Muscle of back (tissue), 11 donors: ENCODE data around the gene SYNDIG1. TPM values are rescaled to one million over a fixed set of nuclear protein-coding genes. Genes with fewer than 3 reads are reported as not detected.

Experiments
- DNase-seq, 3 donors: peaks; one replicate each; pipeline versions ENCODE4 v3.0.0 to v3.0.0-alpha.2; 2013
- polyA plus RNA-seq, 10 donors: library from polyadenylated mRNA; unstranded; fragments of 120-200 nt; gene quantifications; one replicate each; pipeline ENCODE4 v1.2.1, GENCODE V29; 2013; ENCODE audit not compliant: insufficient read length in 10 of 10

Gene SYNDIG1
- polyA plus RNA-seq, 10 donors = 2.9 to 5.6 (median 3.6) TPM

GRCh38 chr20:24469894-24470745 is 691 bp downstream of the SYNDIG1 start:
- peak in 1 of 3 donors; percentile 60 for DNase-seq

- peak in 1 of 3 donors; percentile 42 for DNase-seq
Observed at GRCh38 chr20:24470746-24471582, 1.5 kb downstream of the SYNDIG1 start.

GRCh38 chr20:24472426-24472825 is 3.0 kb downstream of the SYNDIG1 start:
- no peak for DNase-seq

- DNase-seq = no peak
Observed at GRCh38 chr20:24473435-24474223, 4.2 kb downstream of the SYNDIG1 start.

GRCh38 chr20:24477831-24478547 is 8.6 kb downstream of the SYNDIG1 start:
- DNase-seq = no peak

GRCh38 chr20:24478584-24478983 is 9.2 kb downstream of the SYNDIG1 start:
- DNase-seq = no peak

- no peak for DNase-seq
Observed at GRCh38 chr20:24479106-24479505, 9.7 kb downstream of the SYNDIG1 start.

- no peak for DNase-seq
Observed at GRCh38 chr20:24479595-24479994, 10.2 kb downstream of the SYNDIG1 start.

GRCh38 chr20:24480509-24480908 is 11.1 kb downstream of the SYNDIG1 start:
- DNase-seq = no peak

GRCh38 chr20:24481173-24481572 is 11.7 kb downstream of the SYNDIG1 start:
- no peak for DNase-seq

GRCh38 chr20:24483435-24484080 is 14.1 kb downstream of the SYNDIG1 start:
- no peak for DNase-seq

GRCh38 chr20:24484081-24484450 is 14.6 kb downstream of the SYNDIG1 start:
- DNase-seq = no peak

GRCh38 chr20:24485981-24486380 is 16.6 kb downstream of the SYNDIG1 start:
- no peak for DNase-seq

- DNase-seq = no peak
Observed at GRCh38 chr20:24487240-24487639, 17.8 kb downstream of the SYNDIG1 start.

GRCh38 chr20:24487648-24488047 is 18.2 kb downstream of the SYNDIG1 start:
- DNase-seq = no peak

- DNase-seq = no peak
Observed at GRCh38 chr20:24488064-24488799, 18.8 kb downstream of the SYNDIG1 start.

- DNase-seq = no peak
Observed at GRCh38 chr20:24488800-24489175, 19.4 kb downstream of the SYNDIG1 start.

GRCh38 chr20:24489193-24489592 is 19.8 kb downstream of the SYNDIG1 start:
- DNase-seq = no peak

GRCh38 chr20:24489631-24490260 is 20.3 kb downstream of the SYNDIG1 start:
- DNase-seq = no peak

GRCh38 chr20:24490598-24490997 is 21.2 kb downstream of the SYNDIG1 start:
- no peak for DNase-seq
